ENCODE measurements around the gene HDHD5. TPM values are rescaled to one million over a fixed set of nuclear protein-coding genes. Genes with fewer than 3 reads are reported as not detected.

The HDHD5 gene
- total RNA-seq, 6 experiments from 2014 or later, result 19.4 to 44.5 (median 30.2) TPM

GRCh38 chr22:17133137-17133536 is 25.9 kb downstream of the HDHD5 start:
- no CpG with 5 or more reads among the region's 7 CpGs for WGBS (ENCODE audit: insufficient coverage, low coverage, low lambda C conversion rate, missing lambda C conversion rate)
- H3K4me3 ChIP-seq, result no peak overlapping the region
- H3K27ac ChIP-seq, result no peak overlapping the region
- intact Hi-C loops (cut with DNase I), result no loop called here
- ATAC-seq (no peak), DNase-seq (no peak)
- no peaks in the 10 kb centered on the region for H3K27me3 ChIP-seq
- H3K36me3 ChIP-seq, result peaks cover 0 to 6% (median 1%) of the 10 kb centered on the region in 4 donors
- no peaks in the 10 kb centered on the region for H3K4me1 ChIP-seq
- no peaks in the 10 kb centered on the region for H3K9me3 ChIP-seq
- TF ChIP-seq, protein P1, sequence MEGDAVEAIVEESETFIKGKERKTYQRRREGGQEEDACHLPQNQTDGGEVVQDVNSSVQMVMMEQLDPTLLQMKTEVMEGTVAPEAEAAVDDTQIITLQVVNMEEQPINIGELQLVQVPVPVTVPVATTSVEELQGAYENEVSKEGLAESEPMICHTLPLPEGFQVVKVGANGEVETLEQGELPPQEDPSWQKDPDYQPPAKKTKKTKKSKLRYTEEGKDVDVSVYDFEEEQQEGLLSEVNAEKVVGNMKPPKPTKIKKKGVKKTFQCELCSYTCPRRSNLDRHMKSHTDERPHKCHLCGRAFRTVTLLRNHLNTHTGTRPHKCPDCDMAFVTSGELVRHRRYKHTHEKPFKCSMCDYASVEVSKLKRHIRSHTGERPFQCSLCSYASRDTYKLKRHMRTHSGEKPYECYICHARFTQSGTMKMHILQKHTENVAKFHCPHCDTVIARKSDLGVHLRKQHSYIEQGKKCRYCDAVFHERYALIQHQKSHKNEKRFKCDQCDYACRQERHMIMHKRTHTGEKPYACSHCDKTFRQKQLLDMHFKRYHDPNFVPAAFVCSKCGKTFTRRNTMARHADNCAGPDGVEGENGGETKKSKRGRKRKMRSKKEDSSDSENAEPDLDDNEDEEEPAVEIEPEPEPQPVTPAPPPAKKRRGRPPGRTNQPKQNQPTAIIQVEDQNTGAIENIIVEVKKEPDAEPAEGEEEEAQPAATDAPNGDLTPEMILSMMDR (IDR thresholded peaks at IDR 0.05), result no peak
- no peak for TF ChIP-seq POLR2A (IDR thresholded peaks at IDR 0.05)

GRCh38 chr22:17132112-17132511 is 27.0 kb downstream of the HDHD5 start:
- no peak for TF ChIP-seq POLR2A (IDR thresholded peaks at IDR 0.05)
- TF ChIP-seq, protein P1 (IDR thresholded peaks at IDR 0.05), result no peak
- WGBS (ENCODE audit: insufficient coverage, low coverage, low lambda C conversion rate, missing lambda C conversion rate), result 38% methylated on average over 2 of the region's 2 CpGs
- ATAC-seq (no peak), DNase-seq (no peak)
- no peaks in the 10 kb centered on the region for H3K4me1 ChIP-seq
- H3K9me3 ChIP-seq, result no peaks in the 10 kb centered on the region
- no peak overlapping the region for H3K27ac ChIP-seq
- intact Hi-C loops (cut with DNase I), result no loop called here
- no peaks in the 10 kb centered on the region for H3K27me3 ChIP-seq
- H3K36me3 ChIP-seq, result peaks cover 0 to 2% (median 0%) of the 10 kb centered on the region in 4 donors
- H3K4me3 ChIP-seq, result no peak overlapping the region

GRCh38 chr22:17131686-17132085 is 27.4 kb downstream of the HDHD5 start:
- Histone ChIP-seq H3K4me1 (no peaks in the 10 kb centered on the region), H3K9me3 (no peaks in the 10 kb centered on the region), H3K4me3 (no peak overlapping the region), H3K27ac (no peak overlapping the region), H3K36me3 (no peaks in the 10 kb centered on the region), H3K27me3 (no peaks in the 10 kb centered on the region)
- no peak for DNase-seq
- TF ChIP-seq, protein P1 (IDR thresholded peaks at IDR 0.05), result no peak
- TF ChIP-seq POLR2A (IDR thresholded peaks at IDR 0.05), result no peak
- intact Hi-C loops (cut with DNase I), result no loop called here
- WGBS (ENCODE audit: insufficient coverage, low coverage, low lambda C conversion rate, missing lambda C conversion rate), result 48% methylated on average over 4 of the region's 5 CpGs
- no peak for ATAC-seq

DNA sequence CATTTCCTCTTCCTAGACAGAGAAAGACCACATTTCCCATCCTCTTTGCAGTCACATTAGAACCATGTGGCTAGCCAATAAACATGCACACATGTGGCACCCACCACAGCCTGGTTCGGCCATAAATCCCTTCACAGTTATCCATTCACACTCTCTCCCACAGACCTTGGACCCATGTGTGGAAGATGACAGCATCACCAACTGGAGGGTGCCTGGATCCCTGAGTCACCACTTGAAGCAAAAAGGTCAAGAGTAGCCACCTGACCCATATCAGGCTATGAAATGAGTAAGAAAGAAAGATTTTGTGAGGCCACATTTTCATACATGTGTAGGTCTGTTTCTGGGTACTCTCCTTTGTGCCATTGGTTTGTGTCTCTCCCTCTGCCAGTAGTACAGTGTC is 28.9 kb downstream of the HDHD5 start:
- no peaks in the 10 kb centered on the region for H3K9me3 ChIP-seq
- ATAC-seq (no peak), DNase-seq (no peak)
- TF ChIP-seq, protein P1 (IDR thresholded peaks at IDR 0.05), result no peak
- no peak for TF ChIP-seq POLR2A (IDR thresholded peaks at IDR 0.05)
- intact Hi-C loops (cut with DNase I), result no loop called here
- WGBS (ENCODE audit: insufficient coverage, low coverage, low lambda C conversion rate, missing lambda C conversion rate), result 86% methylated on average over 1 of the region's 1 CpG
- H3K27me3 ChIP-seq, result no peaks in the 10 kb centered on the region
- H3K4me3 ChIP-seq, result no peak overlapping the region
- no peaks in the 10 kb centered on the region for H3K36me3 ChIP-seq
- H3K27ac ChIP-seq, result no peak overlapping the region
- H3K4me1 ChIP-seq, result no peaks in the 10 kb centered on the region

Data from right lobe of liver (tissue), 6 donors.